ENCODE measurements around the gene NRCAM.
"Not testable (repeated sequence)": the region's sequence is repeated elsewhere in the genome, so short reads cannot be mapped to it uniquely, and the experiment has no call there.

Gene NRCAM

GRCh38 chr7:108396080-108396479 lies 60.2 kb downstream of the NRCAM start:
- DNase-seq (ENCODE audit: low read depth in 2 of 2): no peak

- no peak for DNase-seq (ENCODE audit: low read depth in 2 of 2)
These were observed 60.8 kb downstream of the NRCAM start for GRCh38 chr7:108395426-108395825.

- DNase-seq (ENCODE audit: low read depth in 2 of 2): not testable (repeated sequence)
These were observed 63.1 kb downstream of the NRCAM start for GRCh38 chr7:108393097-108393496.

- DNase-seq (ENCODE audit: low read depth in 2 of 2): not testable (repeated sequence)
These were observed 68.5 kb downstream of the NRCAM start for GRCh38 chr7:108387686-108388085.

- no peak for DNase-seq (ENCODE audit: low read depth in 2 of 2)
These were observed 70.3 kb downstream of the NRCAM start for GRCh38 chr7:108385834-108386422.

- no peak for DNase-seq (ENCODE audit: low read depth in 2 of 2)
These were observed 71.3 kb downstream of the NRCAM start for GRCh38 chr7:108384716-108385483.

GRCh38 chr7:108382932-108383331 lies 73.3 kb downstream of the NRCAM start:
- DNase-seq (ENCODE audit: low read depth in 2 of 2): no peak

GRCh38 chr7:108380517-108380916 lies 75.7 kb downstream of the NRCAM start:
- DNase-seq (ENCODE audit: low read depth in 2 of 2): no peak

- no peak for DNase-seq (ENCODE audit: low read depth in 2 of 2)
These were observed 80.0 kb downstream of the NRCAM start for GRCh38 chr7:108376206-108376605.

GRCh38 chr7:108375668-108376067 lies 80.6 kb downstream of the NRCAM start:
- DNase-seq (ENCODE audit: low read depth in 2 of 2): no peak

- DNase-seq (ENCODE audit: low read depth in 2 of 2): no peak
These were observed 81.3 kb downstream of the NRCAM start for GRCh38 chr7:108374899-108375298.

- DNase-seq (ENCODE audit: low read depth in 2 of 2): no peak
These were observed 83.6 kb downstream of the NRCAM start for GRCh38 chr7:108372618-108373017.

- DNase-seq (ENCODE audit: low read depth in 2 of 2): no peak
These were observed 85.6 kb downstream of the NRCAM start for GRCh38 chr7:108370616-108371015.

- DNase-seq (ENCODE audit: low read depth in 2 of 2): no peak
These were observed 87.8 kb downstream of the NRCAM start for GRCh38 chr7:108368466-108368865.

- no peak for DNase-seq (ENCODE audit: low read depth in 2 of 2)
These were observed 88.3 kb downstream of the NRCAM start for GRCh38 chr7:108367946-108368345.

- DNase-seq (ENCODE audit: low read depth in 2 of 2): no peak
These were observed 88.9 kb downstream of the NRCAM start for GRCh38 chr7:108367314-108367713.

GRCh38 chr7:108363659-108364058 lies 92.6 kb downstream of the NRCAM start:
- no peak for DNase-seq (ENCODE audit: low read depth in 2 of 2)

GRCh38 chr7:108360058-108360800 lies 96.0 kb downstream of the NRCAM start:
- DNase-seq (ENCODE audit: low read depth in 2 of 2): no peak

- no peak for DNase-seq (ENCODE audit: low read depth in 2 of 2)
These were observed 97.7 kb downstream of the NRCAM start for GRCh38 chr7:108358553-108358952.

- DNase-seq (ENCODE audit: low read depth in 2 of 2): no peak
These were observed 104.5 kb downstream of the NRCAM start for GRCh38 chr7:108351729-108352131.

- DNase-seq (ENCODE audit: low read depth in 2 of 2): no peak
These were observed 107.3 kb downstream of the NRCAM start for GRCh38 chr7:108348913-108349312.

- DNase-seq (ENCODE audit: low read depth in 2 of 2): no peak
These were observed 108.6 kb downstream of the NRCAM start for GRCh38 chr7:108347616-108348015.
